GM19467 (cell line): ENCODE results near the gene SLC30A3.
"Not testable (repeated sequence)": the region's sequence is repeated elsewhere in the genome, so short reads cannot be mapped to it uniquely, and the experiment has no call there.

Experiments
- ATAC-seq: cut with Tn5 transposase; IDR thresholded peaks from one replicate; pipeline ENCODE4 v1.9.1; 2021; ENCODE audit warnings: mild to moderate bottlenecking, moderate library complexity; ENCODE audit not compliant: unreplicated experiment

SLC30A3 gene

DNA sequence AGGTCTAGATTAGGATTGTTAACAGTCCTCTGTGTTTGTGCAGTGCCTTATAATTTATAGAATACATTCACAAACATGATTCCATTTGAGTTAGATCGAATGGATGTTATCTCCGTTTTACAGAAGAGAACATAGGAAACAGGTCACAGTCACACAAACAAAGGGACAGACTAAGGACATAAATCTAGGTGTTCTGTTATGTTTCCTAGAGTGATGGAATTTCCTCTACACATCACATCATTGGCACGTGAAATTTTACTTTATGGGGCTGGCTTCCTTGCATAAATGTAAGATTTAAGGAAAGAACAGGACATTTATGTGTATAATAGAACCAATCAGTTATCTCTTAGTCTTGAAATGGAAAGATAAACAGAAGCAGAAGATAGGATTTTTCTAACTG, 25.8 kb upstream of the SLC30A3 start:
- ATAC-seq = no peak

DNA sequence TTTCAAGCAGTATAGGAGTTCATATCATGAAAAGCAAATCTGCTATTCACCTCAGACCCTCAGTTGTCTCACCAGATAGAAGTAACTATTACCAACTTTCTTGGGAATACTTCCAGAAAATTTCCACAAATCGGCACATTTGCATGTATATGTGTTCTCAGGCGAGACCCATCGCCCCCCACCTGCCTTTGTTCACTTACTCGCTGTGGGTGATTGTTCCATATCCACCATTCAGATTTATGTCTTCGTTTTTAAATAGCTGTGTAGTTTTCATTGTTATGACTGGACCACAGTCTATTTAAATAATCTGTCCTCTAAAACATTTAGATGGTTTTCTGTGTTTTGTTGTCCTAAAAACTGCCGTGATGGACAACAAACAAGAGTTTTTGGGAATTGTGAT, 22.6 kb upstream of the SLC30A3 start:
- ATAC-seq = no peak

DNA sequence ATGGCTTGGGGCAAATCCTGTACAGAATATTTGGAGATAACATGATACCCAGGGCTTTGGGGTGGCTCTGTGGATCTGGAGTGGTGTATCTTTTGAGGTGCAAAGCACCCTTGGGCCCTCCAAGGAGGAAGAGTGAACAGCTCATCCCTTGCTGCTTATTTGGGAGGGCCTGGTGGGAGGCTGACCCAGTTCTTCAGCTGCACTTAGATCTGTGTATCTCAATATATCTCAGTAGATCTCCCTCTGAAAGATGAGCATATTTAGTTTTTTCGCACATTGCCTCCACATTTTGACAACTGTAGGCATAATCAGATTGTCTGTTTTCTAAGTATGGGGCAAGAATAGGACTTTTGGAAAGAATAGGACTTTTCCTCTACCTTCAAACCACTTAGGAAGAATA, 22.1 kb upstream of the SLC30A3 start:
- no peak for ATAC-seq

DNA sequence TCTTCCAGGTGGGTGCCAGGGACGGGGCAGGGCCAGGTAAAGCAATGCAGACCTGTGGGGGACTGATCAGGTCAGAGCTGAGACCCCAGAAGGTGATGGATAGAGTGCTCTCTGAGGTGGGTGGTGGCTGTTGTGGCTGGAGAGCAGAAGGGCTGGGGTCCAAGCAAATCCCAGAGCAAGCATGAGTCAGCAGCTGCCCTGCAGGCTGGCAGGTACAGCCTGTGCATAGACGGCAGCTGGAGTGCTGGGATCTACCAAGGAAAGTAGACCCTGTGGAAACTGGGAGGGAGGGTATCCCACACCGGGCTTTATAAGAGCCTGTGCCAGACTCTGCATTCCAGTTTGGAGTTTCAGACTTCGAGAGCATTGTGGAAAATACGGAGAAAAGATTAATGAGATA, 20.0 kb upstream of the SLC30A3 start:
- ATAC-seq = no peak

DNA sequence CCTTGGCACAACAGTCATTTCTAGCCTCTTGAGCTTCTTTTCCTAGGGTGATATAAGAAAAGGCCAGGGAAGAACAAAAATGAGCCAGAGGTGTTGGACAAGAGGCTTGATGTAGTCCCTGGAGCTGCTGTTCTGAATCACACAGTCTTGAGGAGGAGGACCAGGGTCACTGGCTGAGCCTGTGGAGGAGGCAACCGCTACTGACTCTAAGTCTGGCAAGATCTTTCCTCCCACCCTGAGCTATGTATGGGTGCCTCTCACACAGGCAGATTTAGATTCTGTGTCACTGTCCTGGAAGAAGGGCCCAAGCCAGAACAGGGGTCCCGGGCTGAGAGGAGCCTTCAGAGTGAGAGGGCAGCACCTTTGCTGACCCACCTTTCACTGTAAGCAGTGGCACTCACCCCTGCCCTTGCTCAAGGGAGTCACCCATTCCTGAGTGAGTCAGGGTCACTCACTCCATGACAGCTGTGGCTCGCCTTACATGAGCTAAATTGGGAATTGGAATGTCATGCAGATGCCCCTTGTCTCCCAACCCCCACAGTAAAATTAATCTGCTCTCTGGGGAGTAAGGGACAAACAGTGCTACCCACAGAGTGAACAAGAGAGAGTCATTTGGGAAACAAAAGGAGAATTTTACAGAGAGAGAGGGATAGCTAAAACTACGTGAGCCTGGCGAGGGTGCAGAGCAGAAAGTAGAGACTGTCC, 19.2 kb upstream of the SLC30A3 start, which contains the start of gene TRIM54:
TSS of gene TRIM54 (plus strand) at position 575 of the 705 bp plus-strand sequence. CDS start 303 bp downstream, outside the sequence.
- ATAC-seq = no peak

DNA sequence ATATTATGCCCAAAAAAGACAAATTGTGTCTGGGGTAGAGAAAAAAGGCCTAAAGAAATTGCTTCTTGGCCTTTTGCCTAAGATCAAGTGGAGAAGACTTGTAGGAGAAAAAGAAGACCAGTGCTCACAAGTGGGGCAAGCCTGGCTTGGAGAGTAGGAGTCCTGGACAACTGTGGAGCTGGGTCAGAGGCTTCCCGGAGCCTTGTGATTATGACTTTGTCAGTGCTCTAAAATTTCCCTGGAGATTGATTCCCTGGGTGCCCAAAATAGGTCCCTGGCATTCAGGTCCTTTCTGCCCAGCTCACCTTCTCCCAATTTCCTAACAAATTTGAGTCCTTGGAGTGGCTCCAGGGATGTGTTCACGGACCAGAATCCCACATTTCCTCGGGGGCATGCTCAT, 18.6 kb upstream of the SLC30A3 start:
- no peak for ATAC-seq

DNA sequence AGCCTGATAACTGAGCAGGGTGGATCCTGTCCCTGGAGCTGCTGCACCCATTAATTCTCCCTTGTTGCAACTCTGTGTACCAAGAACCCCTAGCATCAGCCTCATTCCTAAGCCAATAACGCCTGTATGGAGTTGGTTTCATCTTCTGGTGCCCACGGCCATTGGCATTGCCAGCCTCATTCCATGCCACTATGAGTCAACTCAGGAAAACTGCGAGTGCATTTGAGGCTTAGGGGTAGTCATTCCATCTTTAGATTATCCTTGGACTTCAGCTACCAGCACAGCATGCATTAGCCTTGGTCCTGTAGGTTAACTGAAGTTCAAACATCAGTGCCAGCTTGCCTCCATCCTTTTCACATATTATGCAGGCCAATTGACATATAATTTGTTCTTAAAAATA, 18.0 kb upstream of the SLC30A3 start:
- ATAC-seq = no peak

DNA sequence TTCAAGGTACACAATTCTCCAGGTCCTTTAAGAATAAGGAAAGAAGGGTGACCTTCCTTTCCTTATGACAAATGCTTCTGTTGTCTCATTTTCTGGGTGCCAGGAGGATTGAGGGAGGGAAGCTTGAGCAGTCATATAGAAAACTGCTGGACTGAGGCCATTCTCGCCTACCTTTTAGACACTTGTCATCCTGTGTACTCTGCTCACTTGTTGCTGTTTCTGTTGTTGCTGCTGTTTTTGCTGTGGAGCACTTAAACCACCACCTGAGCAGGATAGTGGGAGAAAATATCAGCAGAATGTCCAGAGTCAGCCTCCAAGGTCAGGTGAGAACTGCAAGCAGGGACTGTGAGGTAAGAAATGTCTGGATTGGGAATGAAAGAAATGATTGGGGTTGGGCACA, 15.2 kb upstream of the SLC30A3 start:
- no peak for ATAC-seq

DNA sequence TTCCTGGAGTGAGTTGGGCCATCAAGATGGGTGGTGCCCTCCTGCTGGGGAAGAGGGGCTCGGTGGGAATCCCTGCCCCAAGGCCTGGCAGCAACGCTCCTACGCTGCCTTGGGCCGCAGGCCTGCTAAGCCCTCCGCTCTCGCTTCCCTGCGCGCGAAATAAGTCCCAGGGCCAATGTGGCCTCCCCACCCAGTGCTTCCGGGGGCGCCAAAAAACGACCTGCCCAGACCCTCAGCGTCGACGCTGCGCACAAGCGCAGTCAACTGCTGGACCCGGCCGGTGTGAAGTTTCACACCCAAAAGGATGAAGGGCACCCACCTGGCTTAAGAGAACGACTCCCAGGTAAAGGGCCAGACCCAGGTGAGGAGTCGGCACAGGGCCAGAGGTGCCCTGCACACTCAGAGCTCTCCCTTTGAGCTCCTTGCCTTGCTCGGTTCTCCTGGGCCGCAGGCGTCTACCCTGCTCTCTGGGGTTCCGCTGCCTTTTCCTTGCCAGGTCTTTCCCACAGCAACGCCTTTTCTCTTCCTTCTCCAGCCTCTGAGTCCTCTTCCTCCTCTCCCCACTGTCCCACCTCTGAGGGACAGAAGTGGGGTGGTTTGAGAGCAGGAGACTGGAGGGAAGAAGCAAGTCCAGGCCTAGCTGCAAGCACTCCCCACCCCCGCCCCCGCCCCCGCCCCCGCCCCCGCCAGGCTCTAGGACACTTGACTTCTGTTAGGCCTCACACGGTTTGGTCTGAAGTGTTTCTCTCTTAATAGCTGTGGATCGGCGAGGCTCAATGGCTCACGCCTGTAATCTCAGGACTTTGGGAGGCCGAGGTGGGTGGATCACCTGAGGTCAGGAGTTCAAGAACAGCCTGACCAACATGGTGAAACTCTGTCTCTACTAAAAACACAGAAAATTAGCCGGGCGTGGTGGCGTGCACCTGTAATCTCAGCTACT, 12.6 kb upstream of the SLC30A3 start, which contains the start of gene DNAJC5G:
TSS of gene DNAJC5G (plus strand) at position 223 of the 940 bp plus-strand sequence. CDS start 1,296 bp downstream, outside the sequence.
- ATAC-seq = no peak

DNA sequence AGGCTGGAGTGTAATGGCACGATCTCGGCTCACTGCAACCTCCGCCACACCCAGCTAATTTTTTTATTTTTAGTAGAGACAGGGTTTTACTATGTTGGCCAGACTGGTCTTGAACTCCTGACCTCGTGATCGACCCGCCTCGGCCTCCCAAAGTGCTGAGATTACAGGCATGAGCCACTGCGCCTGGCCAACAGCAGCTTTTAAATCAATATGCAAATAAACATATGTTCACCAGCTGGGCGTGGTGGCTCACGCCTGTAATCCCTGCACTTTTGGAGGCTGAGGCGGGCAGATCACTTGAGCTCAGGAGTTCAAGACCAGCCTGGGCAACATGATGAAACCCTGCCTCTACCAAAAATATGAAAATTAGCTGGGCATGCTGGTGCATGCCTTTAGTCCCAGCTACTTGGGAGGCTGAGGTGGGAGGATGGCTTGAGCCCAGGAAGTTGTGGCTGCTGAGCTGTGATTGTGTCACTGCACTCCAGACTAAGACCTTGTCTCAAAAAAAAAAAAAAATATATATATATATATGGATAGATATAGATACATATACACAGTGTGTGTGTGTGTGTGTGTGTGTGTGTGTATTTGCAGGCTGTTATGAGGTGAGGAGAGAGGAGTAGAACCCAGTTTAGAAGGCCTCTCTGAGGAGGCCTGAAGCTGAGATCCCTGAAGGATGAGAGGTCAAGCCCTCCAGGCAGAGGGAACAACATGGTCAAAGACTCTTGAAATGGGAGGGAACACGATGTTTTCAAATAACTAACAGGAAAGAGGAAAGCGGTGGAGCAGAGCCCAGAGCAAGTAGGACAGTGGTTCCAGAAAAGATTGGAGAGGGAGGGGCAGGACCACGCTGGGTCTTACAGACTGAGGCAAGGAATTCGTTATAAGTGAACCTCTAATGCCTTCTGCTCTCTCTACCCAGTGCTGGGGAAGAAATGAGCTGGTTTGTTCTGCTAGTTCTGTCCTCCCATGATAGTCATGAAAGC, 10.0 kb upstream of the SLC30A3 start:
- not testable (repeated sequence) for ATAC-seq

DNA sequence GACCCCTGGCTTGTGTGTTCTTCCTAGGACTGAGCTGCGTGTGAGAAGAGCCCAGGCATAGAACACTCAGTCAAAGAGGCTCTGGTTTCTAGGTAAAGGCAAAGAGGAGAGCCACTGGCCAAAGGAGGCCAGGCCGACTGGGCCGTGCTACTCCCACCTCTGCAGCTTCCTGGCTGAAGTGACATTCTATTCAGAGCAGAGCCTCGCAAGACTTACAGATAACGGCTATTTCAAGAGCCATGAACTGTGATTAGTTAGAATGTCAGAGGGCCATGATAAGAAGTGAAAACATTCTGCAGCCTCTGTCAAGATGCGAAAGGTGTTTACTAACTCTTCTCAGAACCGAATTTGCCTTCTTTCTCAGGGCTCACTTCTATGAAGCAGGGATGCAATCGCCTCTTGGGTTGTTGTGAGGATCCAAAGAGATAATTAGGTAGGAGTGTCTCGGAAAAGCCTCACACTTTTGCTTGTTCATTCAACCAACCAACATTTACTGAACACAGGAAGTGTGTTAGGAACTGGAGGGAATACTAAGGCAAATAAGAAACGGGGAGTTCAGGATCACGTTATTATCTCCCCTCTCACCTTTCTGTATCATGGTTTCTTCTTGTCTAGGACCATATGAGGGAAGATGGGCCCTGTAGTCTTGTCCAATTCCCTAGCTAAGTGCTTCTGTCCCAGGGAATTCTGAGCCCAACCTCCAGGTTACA, 8.9 kb upstream of the SLC30A3 start:
- ATAC-seq = no peak

DNA sequence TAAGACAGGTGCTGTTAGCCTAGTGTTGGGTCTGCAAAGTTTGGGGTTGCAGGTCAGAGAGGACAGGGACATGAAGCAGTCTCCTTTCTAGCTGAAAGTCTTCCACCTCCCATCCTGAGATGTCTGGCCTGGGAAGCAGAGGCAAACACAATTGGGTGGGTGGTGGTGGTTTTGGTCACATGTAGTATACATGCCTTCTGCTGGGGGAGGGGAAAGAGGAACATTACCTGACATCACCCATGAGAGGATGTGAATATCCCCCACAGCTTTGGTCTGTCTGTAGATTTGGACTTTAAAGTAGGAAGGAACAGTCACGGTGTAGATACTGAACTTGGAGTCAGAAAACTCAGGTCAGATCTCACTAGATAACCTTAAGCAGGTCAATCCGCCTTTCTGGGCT, 7.8 kb upstream of the SLC30A3 start:
- ATAC-seq = no peak

DNA sequence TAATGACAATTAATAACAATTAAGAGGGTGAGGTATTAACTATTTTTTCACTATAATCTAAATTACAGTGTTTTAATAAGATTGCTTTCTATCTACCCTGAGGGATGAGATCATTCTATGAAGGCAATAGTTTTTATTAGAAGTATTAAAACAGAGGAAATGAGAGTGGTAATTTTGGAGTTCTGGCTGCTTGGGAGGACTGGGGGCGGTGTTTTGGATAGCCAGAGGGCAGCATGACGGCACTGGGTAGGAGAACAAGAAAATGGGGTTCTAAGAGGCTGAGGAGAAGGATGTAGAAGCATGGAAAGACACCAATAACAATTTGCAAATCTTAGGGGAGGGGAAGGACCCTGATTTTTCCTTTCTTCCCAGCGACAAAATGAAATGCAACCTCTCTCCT, 7.3 kb upstream of the SLC30A3 start:
- no peak for ATAC-seq

DNA sequence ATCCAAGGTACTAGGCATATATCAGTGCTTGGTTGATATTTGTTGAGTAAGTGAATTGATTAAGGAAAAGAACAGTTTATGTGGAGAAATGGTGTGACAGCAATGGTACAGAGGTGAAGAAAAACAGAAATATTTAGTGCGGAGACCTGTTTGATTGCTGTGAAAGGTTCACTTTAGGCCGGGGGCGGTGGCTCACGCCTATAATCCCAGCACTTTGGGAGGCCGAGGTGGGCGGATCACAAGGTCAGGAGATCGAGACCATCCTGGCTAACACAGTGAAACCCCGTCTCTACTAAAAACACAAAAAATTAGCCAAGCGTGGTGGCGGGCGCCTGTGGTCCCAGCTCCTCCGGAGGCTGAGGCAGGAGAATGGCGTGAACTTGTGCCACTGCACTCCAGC, 5.4 kb upstream of the SLC30A3 start:
- ATAC-seq = not testable (repeated sequence)

DNA sequence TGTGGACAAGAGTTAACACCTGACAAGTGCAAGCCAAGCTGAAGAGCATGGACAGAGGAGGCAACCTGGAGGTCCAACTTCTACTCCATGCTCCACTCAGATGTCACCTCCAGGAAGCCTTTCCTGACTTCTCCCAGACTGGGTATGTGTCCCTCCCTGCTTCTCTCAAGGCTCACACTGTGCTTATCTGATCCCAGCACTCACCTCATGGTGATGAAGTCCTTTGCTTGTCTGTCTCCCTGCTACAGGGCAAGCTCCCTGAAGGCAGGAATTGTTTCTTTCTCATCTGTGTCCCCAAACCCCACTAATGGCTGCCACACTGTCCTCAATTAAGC, 2.7 kb upstream of the SLC30A3 start:
- ATAC-seq = no peak

DNA sequence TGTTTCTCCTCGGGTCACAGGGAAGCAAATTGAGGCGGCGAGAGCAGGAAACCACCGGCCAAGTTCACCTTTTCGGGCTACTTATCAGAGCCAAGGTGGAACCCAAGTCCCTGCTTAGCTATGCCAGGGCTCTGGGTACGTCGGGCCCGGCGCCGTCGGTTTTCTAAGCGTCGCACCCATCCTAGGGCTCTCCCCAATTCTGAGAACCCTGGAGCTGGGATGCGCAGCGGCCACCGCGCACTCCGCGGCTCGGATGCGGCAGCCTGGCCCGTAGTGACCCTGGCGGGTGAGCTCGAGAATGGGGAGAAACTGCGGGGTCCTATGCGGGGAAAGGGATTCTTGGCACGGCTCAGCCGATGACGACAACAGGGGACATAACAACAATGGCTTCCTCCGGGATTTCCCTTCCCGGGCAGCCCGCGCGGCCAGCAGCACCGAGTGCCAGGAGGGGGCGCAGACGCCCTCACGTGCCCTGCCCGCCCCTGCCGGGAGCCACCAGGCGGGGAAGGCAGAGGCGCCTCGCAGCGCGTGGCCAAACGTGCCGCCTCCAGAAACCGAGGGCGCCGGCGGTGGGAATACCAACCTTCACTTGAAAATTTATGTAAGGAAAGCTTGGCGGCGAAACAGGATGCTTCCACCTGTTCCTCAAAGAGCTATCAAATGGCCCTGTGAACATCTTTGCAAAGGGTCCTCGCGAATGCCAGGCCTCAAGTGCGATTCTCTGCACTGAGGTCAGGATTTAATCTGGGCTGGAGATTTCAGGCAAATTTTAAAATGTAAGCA, 2.1 kb upstream of the SLC30A3 start:
- no peak for ATAC-seq

DNA sequence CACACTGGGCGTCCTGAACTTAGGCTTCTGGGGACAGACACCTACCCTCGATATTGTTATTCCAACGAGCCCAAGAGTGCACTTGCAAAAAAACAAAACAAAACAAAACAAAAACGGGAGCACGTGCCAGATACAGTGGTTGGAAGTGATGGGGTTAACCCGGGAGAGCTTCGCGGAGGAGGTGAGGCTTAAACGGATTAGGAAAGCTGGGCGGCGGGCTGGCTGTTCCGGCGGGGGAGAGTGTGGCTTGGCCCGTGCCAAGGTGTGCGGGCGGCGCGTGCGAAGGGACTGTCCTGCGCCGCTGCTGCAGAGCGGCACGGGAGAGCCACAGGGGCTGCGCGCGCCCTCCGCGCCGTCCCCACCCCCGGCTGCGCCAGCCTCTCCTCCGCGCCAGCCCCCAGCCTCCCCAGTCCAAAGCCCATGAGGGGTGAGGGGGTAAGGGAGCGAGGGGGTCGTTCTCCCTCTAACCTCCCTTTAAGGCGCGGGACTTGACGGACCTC, 1.5 kb upstream of the SLC30A3 start:
- ATAC-seq = no peak

DNA sequence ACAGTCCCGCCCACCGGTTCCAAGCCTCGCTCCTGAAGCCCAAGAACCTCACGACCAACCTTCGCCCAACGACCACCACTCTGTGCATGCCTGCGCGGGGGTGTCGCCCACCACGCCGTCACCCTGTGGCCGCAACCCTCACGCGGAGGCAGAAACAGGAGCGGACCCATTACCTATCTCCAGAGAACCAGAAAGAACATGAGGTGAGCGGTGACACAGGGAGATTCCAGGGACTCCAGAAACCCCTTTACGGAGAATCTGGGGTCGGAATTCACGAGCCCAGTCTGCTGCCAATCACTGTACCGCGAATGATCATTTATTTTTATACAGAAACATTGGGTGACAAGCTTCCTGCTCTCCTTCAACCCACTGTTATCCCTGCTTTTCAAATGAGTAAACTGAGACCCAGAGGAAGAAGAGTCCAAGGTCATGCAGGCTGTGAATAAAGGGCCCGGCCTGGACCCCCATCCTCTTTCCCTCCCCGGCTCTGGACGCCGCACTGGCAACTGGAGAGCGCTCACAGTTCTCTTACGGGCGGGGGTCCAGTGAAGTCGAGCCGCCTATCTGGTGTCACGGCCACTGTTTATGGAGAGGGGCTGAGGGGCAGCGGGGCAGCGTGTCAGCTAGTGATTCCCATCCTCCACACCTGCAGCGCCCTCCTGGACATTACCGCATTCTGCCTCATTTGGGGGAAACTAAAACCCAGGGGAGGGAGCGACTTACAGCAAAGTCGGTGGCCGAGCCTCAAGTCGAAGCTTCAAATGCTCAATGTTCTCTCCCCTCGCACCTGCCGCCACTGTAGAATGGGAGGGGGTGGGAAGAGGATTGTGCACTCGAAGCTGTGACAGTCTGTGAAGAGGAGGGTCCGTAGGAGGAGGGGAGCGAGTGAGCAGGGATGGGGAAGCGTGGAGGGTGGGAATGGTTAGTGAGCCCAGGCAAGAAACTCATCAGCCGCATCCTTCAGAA, 723 bp upstream of the SLC30A3 start:
- no peak for ATAC-seq
